Ascending aorta (tissue), 2 donors: ENCODE data around the gene WDR38. TPM values are rescaled to one million over a fixed set of nuclear protein-coding genes. Genes with fewer than 3 reads are reported as not detected.

Experiments
- DNase-seq, 2 donors: peaks; one replicate each; pipeline ENCODE4 v3.0.0-alpha.2; 2019; ENCODE audit warnings: low spot score in 2 of 2
- H3K27ac ChIP-seq, 2 donors: fragments of 200-600 bp; sonication (generic); one replicate each; pipeline ENCODE4 v1.5.1; 2016 to 2017; ENCODE audit warnings: mild to moderate bottlenecking in 1 of 2
- H3K27me3 ChIP-seq: fragments of 200-600 bp; sonication (generic); one replicate; pipeline ENCODE4 v1.5.1; 2017
- H3K36me3 ChIP-seq, 2 donors: fragments of 200-600 bp; sonication (generic); one replicate each; pipeline ENCODE4 v1.5.1; 2016
- H3K4me1 ChIP-seq, 2 donors: fragments of 200-600 bp; sonication (generic); one replicate each; pipeline ENCODE4 v1.5.1; 2016 to 2017; ENCODE audit warnings: mild to moderate bottlenecking in 1 of 2
- H3K4me3 ChIP-seq, 2 donors: fragments of 200-600 bp; sonication (generic); one replicate each; pipeline ENCODE4 v1.5.1; 2016 to 2017; ENCODE audit warnings: mild to moderate bottlenecking in 1 of 2
- H3K9me3 ChIP-seq, 2 donors: fragments of 200-600 bp; sonication (generic); one replicate each; pipeline ENCODE4 v1.5.1; 2016
- CTCF ChIP-seq, 3 experiments: fragments of 200-600 bp in 2 of 3; fragments of 450-650 bp in 1 of 3; sonication (generic) in 2 of 3; IDR thresholded peaks; one replicate each; pipeline ENCODE4 v1.5.1; 2016 to 2019; ENCODE audit warnings: antibody characterized with exemption in 3 of 3, mild to moderate bottlenecking in 1 of 3, moderate library complexity in 1 of 3
- intact Hi-C: fragments of 100-400 bp; cut with DNase I; formaldehyde crosslinking; loops from one replicate; pipeline ENCODE4 v1.15.1; 2023
- total RNA-seq: library from RNA; depleted of rRNA; stranded (reverse); fragments of >200 nt; gene quantifications from one replicate; pipeline ENCODE4 v1.1.0, GENCODE V29; 2016

WDR38 gene
- total RNA-seq, 1 donor from 2014 or later: not detected

GRCh38 chr9:124894035-124894740 is 40.9 kb downstream of the WDR38 start:
- Histone ChIP-seq H3K4me1 (no peaks in the 10 kb centered on the region), H3K4me3 (no peak overlapping the region), H3K36me3 (peaks cover 61 to 83% of the 10 kb centered on the region in 2 donors), H3K27me3 (no peaks in the 10 kb centered on the region), H3K27ac (no peak overlapping the region), H3K9me3 (no peaks in the 10 kb centered on the region)
- intact Hi-C loops: no loop called here
- no peak for TF ChIP-seq CTCF (IDR thresholded peaks at IDR 0.05)
- DNase-seq: no peak

GRCh38 chr9:124894741-124895170 is 41.5 kb downstream of the WDR38 start:
- H3K27me3 ChIP-seq: no peaks in the 10 kb centered on the region
- H3K4me3 ChIP-seq: no peak overlapping the region
- H3K27ac ChIP-seq: no peak overlapping the region
- no peak for DNase-seq
- intact Hi-C loops: no loop called here
- no peaks in the 10 kb centered on the region for H3K4me1 ChIP-seq
- H3K9me3 ChIP-seq: no peaks in the 10 kb centered on the region
- H3K36me3 ChIP-seq: peaks cover 61 to 84% of the 10 kb centered on the region in 2 donors
- TF ChIP-seq CTCF (IDR thresholded peaks at IDR 0.05): peak in 1 of 3 experiments; percentile 12

GRCh38 chr9:124897570-124898460 is 44.6 kb downstream of the WDR38 start:
- peaks cover 39 to 65% of the 10 kb centered on the region in 2 donors for H3K36me3 ChIP-seq
- no peak for TF ChIP-seq CTCF (IDR thresholded peaks at IDR 0.05)
- H3K4me1 ChIP-seq: no peaks in the 10 kb centered on the region
- no peak for DNase-seq
- H3K4me3 ChIP-seq: no peak overlapping the region
- H3K27ac ChIP-seq: no peak overlapping the region
- no peaks in the 10 kb centered on the region for H3K27me3 ChIP-seq
- no peaks in the 10 kb centered on the region for H3K9me3 ChIP-seq
- intact Hi-C loops: no loop called here

GRCh38 chr9:124899845-124900244 is 46.6 kb downstream of the WDR38 start:
- H3K36me3 ChIP-seq: peaks cover 35 to 52% of the 10 kb centered on the region in 2 donors

GRCh38 chr9:124906966-124907365 is 53.7 kb downstream of the WDR38 start:
- no peaks in the 10 kb centered on the region for H3K9me3 ChIP-seq
- intact Hi-C loops: no loop called here
- H3K36me3 ChIP-seq: peaks cover 25 to 60% of the 10 kb centered on the region in 2 donors
- DNase-seq: no peak
- H3K4me1 ChIP-seq: no peaks in the 10 kb centered on the region
- H3K27ac ChIP-seq: no peak overlapping the region
- no peak overlapping the region for H3K4me3 ChIP-seq
- H3K27me3 ChIP-seq: no peaks in the 10 kb centered on the region
- no peak for TF ChIP-seq CTCF (IDR thresholded peaks at IDR 0.05)

More at GRCh38 chr9:124899845-124900244, 46.6 kb downstream of the WDR38 start:
- TF ChIP-seq CTCF (IDR thresholded peaks at IDR 0.05): no peak
- Histone ChIP-seq H3K27me3 (no peaks in the 10 kb centered on the region), H3K27ac (no peak overlapping the region), H3K4me3 (no peak overlapping the region), H3K9me3 (no peaks in the 10 kb centered on the region), H3K4me1 (no peaks in the 10 kb centered on the region)
- DNase-seq: no peak
- intact Hi-C loops: no loop called here

Other genes starting within 250 kb of the WDR38 start
- 0.53 TPM for gene NR6A1, start 82.1 kb upstream of the WDR38 start, total RNA-seq
- 129 TPM for gene OLFML2A, start 76.3 kb upstream of the WDR38 start, total RNA-seq
- 2,123 TPM for gene RPL35, start 8.5 kb downstream of the WDR38 start, total RNA-seq
- gene ARPC5L, start 8.7 kb downstream of the WDR38 start, total RNA-seq: 12.0 TPM
- 36.8 TPM for gene GOLGA1, start 87.6 kb downstream of the WDR38 start, total RNA-seq